ENCODE data around the gene SWT1.
"Not testable (repeated sequence)": the region's sequence is repeated elsewhere in the genome, so short reads cannot be mapped to it uniquely, and the experiment has no call there.

Gene SWT1

GRCh38 chr1:185317034-185317885 lies 160.3 kb downstream of the SWT1 start, which contains the start of gene IVNS1ABP:
TSS of gene IVNS1ABP (minus strand) at chr1:185317243. CDS start at chr1:185309493, 7,750 bp downstream.
- Mint-ChIP-seq H3K27me3 (no peaks in the 10 kb centered on the region), H3K36me3 (peaks cover 24% of the 10 kb centered on the region), H3K4me1 (peaks cover 55% of the 10 kb centered on the region), H3K9me3 (peaks cover 5% of the 10 kb centered on the region), H3K4me3 (peak within 1 kb of the TSS; percentile 95), H3K27ac (peak within 1 kb of the TSS; percentile 98)
- DNase-seq = peak; percentile 96
- CTCF ChIA-PET = interaction anchor here (0.8 to 4.4 kb wide), 15 partner anchors 20 to 364 kb away, joined by 3 to 28 read pairs (median 4); no protein-coding TSS in a partner anchor

GRCh38 chr1:185317886-185318310 lies 160.9 kb downstream of the SWT1 start:
- DNase-seq = peak; percentile 82
- Mint-ChIP-seq H3K9me3 (peaks cover 5% of the 10 kb centered on the region), H3K36me3 (peaks cover 22% of the 10 kb centered on the region), H3K4me1 (peaks cover 48% of the 10 kb centered on the region), H3K27ac (peak overlapping the region; percentile 98), H3K4me3 (peak overlapping the region; percentile 95), H3K27me3 (no peaks in the 10 kb centered on the region)
- CTCF ChIA-PET = interaction anchor here (0.6 to 4.4 kb wide), 12 partner anchors 19 to 363 kb away, joined by 3 to 28 read pairs (median 4); no protein-coding TSS in a partner anchor

DNA sequence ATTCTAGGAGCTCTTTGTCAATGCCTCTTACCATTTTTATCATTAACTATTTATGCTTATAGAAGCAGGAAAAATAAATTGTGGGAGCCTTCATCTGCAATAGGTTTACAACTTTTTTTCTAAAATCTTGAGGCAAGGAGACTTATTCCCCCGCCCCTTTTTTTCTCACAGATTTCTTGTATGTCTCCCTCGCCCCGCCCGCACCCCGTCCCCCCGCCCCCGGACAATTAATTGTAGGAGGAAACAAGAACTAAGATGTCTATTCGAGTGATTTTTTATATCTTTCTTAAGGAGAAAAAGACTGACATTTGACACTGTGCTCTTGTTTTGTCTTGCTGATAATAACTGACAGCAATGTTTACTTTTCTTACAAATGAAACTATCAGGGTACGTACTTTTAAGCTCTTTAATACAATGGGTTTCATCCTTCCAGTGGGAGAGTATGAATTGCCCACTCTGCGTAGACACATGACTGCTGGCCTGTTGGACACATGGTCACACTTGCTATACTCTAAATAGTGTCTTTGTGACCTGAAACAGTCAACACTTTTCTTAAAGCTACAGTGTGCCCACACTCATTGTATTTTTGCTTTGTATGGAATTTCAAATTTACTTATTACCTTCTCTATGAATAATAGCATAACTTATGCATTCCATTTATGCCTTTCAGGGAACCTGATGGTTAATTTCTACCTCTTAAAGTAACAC lies 161.6 kb downstream of the SWT1 start:
- Mint-ChIP-seq H3K9me3 (peaks cover 5% of the 10 kb centered on the region), H3K4me1 (peaks cover 42% of the 10 kb centered on the region), H3K27me3 (no peaks in the 10 kb centered on the region), H3K4me3 (peak overlapping the region; percentile 95), H3K36me3 (peaks cover 22% of the 10 kb centered on the region), H3K27ac (peak overlapping the region; percentile 98)
- no peak for DNase-seq
- CTCF ChIA-PET = interaction anchor here (0.6 to 4.4 kb wide), 9 partner anchors 15 to 362 kb away, joined by 3 to 28 read pairs (median 4); no protein-coding TSS in a partner anchor

DNA sequence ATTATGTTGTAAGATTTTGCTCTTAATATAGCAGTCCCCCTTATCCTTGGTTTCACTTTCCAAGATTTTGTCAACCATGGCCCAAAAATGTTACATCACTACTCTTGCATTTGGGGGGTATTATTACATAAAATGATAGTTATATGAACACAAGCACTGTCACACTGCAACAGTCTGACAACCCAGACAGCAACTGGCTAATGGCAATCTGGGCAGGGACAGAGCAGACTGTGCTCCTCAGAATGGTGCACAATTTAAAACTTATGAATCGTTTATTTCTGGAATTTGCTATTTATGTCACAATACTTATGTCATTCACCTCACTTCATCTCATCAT lies 162.1 kb downstream of the SWT1 start:
- peaks cover 36% of the 10 kb centered on the region for H3K4me1 Mint-ChIP-seq
- H3K27me3 Mint-ChIP-seq = no peaks in the 10 kb centered on the region
- H3K27ac Mint-ChIP-seq = peak overlapping the region; percentile 30
- peaks cover 5% of the 10 kb centered on the region for H3K9me3 Mint-ChIP-seq
- H3K36me3 Mint-ChIP-seq = peaks cover 21% of the 10 kb centered on the region
- DNase-seq = no peak
- CTCF ChIA-PET = interaction anchor here (1.6 to 4.4 kb wide), 2 partner anchors 120 to 241 kb away, joined by 4 to 28 read pairs; no protein-coding TSS in a partner anchor
- no peak overlapping the region for H3K4me3 Mint-ChIP-seq

- H3K27me3 Mint-ChIP-seq, DNase-seq, H3K4me3 Mint-ChIP-seq, H3K27ac Mint-ChIP-seq, CTCF ChIA-PET, H3K9me3 Mint-ChIP-seq: not testable (repeated sequence)
- Mint-ChIP-seq H3K36me3 (peaks cover 13% of the 10 kb centered on the region), H3K4me1 (peaks cover 19% of the 10 kb centered on the region)
These were observed 164.1 kb downstream of the SWT1 start for GRCh38 chr1:185321104-185321503.

DNA sequence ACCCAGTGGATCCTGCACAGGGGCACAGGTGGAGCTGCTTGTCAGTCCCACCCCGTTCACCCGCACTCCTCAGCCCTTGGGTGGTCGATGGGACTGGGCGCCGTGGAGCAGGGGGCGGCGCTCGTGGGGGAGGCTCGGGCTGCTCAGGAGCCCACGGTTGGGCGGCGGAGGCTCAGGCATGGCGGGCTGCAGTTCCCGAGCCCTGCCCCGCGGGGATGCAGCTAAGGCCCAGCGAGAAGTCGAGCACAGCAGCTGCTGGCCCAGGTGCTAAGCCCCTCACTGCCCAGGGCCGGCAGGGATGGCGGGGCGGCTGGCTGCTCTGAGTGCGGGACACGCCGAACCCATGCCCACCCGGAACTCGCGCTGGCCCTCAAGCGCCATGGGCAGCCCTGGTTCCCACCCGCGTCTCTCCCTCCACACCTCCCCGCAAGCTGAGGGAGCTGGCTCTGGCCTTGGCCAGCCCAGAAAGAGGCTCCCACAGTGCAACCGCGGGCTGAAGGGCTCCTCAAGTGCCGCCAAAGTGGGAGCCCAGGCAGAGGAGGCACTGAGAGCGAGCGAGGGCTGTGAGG lies 164.8 kb downstream of the SWT1 start:
- H3K27me3 Mint-ChIP-seq, H3K9me3 Mint-ChIP-seq, H3K27ac Mint-ChIP-seq, H3K4me3 Mint-ChIP-seq, CTCF ChIA-PET, DNase-seq: not testable (repeated sequence)
- Mint-ChIP-seq H3K36me3 (peaks cover 13% of the 10 kb centered on the region), H3K4me1 (peaks cover 19% of the 10 kb centered on the region)

GRCh38 chr1:185322636-185323035 lies 165.7 kb downstream of the SWT1 start:
- H3K27ac Mint-ChIP-seq = no peak overlapping the region
- H3K4me3 Mint-ChIP-seq = no peak overlapping the region
- H3K4me1 Mint-ChIP-seq = peaks cover 16% of the 10 kb centered on the region
- peaks cover 13% of the 10 kb centered on the region for H3K36me3 Mint-ChIP-seq
- peaks cover 5% of the 10 kb centered on the region for H3K9me3 Mint-ChIP-seq
- DNase-seq = no peak
- CTCF ChIA-PET = no interaction called here
- H3K27me3 Mint-ChIP-seq = no peaks in the 10 kb centered on the region

DNA sequence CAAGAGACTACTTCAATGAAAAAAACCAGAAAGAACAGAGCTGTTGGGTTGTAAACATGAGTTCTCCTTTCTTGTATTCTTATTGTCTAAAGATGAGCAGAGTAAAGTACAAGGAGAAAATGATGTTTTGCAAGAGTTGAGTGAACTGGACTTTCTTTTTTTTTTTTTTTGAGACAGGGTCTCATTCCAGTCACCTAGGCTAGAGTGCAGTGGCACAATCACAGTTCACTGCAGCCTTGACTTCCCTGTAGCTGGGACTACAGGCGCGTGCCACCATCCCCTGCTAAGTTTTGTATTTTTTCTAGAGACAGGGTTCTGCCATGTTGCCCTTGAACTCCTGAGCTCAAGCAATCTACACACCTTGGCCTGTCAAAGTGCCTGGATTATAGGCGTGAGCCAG lies 167.2 kb downstream of the SWT1 start:
- no peak for DNase-seq
- no peak overlapping the region for H3K4me3 Mint-ChIP-seq
- CTCF ChIA-PET = no interaction called here
- no peaks in the 10 kb centered on the region for H3K27me3 Mint-ChIP-seq
- peaks cover 2% of the 10 kb centered on the region for H3K4me1 Mint-ChIP-seq
- H3K9me3 Mint-ChIP-seq = peaks cover 5% of the 10 kb centered on the region
- H3K36me3 Mint-ChIP-seq = peaks cover 14% of the 10 kb centered on the region
- no peak overlapping the region for H3K27ac Mint-ChIP-seq

DNA sequence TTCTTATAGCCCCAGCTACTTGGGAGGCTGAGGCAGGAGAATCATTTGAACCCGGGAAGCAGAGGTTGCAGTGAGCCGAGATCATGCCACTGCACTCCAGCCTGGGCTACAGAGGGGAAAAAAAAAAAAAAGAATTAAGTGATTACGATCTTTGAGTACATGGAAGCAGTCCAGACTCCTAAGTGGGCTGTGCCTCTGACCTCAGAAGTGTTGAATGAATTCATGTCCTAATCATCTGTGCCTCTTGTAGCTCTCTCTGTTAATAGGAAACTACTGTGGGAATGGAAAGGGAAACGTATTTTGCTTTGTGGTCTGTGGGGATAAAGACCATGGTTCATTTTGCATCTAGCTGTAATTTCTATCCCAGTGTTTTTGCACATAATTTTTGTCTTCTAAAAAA lies 168.4 kb downstream of the SWT1 start:
- no peak for DNase-seq
- no peaks in the 10 kb centered on the region for H3K27me3 Mint-ChIP-seq
- peaks cover 12% of the 10 kb centered on the region for H3K36me3 Mint-ChIP-seq
- H3K4me1 Mint-ChIP-seq = no peaks in the 10 kb centered on the region
- H3K4me3 Mint-ChIP-seq = no peak overlapping the region
- H3K9me3 Mint-ChIP-seq = peaks cover 5% of the 10 kb centered on the region
- CTCF ChIA-PET = no interaction called here
- no peak overlapping the region for H3K27ac Mint-ChIP-seq

- no peak for DNase-seq
- CTCF ChIA-PET = no interaction called here
- H3K27me3 Mint-ChIP-seq = no peaks in the 10 kb centered on the region
- no peak overlapping the region for H3K27ac Mint-ChIP-seq
- H3K4me3 Mint-ChIP-seq = no peak overlapping the region
- no peaks in the 10 kb centered on the region for H3K4me1 Mint-ChIP-seq
- peaks cover 3% of the 10 kb centered on the region for H3K36me3 Mint-ChIP-seq
- no peaks in the 10 kb centered on the region for H3K9me3 Mint-ChIP-seq
These were observed 171.3 kb downstream of the SWT1 start for GRCh38 chr1:185328255-185328654.

DNA sequence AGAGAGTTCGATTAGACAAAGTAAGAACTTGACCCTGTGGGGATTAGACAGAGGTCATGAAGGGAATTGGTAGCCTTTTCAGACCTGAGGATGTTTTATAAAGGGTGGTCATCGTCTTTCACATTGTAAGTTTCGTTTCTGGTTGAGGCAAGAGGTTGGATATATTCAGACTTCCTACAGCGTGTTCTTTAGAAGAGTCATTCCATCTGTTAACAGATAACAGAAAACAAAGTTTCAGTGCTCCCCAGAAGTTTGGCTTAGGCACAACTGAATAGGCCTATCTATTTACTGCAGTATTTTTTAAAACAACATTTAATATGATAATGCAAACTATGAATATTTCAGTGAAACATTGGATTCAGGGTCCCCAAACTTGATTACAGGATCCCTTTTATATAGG lies 177.2 kb downstream of the SWT1 start:
- H3K27ac Mint-ChIP-seq = no peak overlapping the region
- H3K4me1 Mint-ChIP-seq = peaks cover 23% of the 10 kb centered on the region
- CTCF ChIA-PET = no interaction called here

DNA sequence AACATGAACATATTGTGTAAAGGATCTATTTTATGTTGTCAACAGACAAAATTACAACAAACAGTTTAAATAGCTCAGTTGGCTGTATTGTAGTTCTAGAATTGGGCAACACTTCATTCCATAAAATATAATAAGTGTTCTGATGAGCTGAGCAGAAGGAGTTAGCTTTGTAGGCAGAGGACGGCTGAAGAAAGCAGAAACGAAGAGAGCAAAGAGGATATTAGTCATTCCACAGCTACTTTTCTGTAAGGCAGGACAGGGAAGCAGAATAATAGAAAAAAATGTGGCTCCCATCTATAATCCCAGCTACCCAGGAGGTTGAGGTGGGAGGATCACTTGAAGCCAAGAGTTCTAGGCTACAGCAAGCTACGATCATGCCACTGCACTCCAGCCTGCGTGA lies 180.3 kb downstream of the SWT1 start:
- H3K4me3 Mint-ChIP-seq = no peak overlapping the region
- DNase-seq = no peak
- H3K36me3 Mint-ChIP-seq = peaks cover 11% of the 10 kb centered on the region
- H3K27me3 Mint-ChIP-seq = no peaks in the 10 kb centered on the region
- no peak overlapping the region for H3K27ac Mint-ChIP-seq
- no peaks in the 10 kb centered on the region for H3K9me3 Mint-ChIP-seq
- H3K4me1 Mint-ChIP-seq = peaks cover 36% of the 10 kb centered on the region
- CTCF ChIA-PET = interaction anchor here (1.5 kb wide), 1 partner anchor 19 kb away, joined by 6 read pairs; the partner anchor contains the start of gene IVNS1ABP

More for the DNA sequence above, 177.2 kb downstream of the SWT1 start:
- no peak overlapping the region for H3K4me3 Mint-ChIP-seq
- H3K27me3 Mint-ChIP-seq = no peaks in the 10 kb centered on the region
- no peaks in the 10 kb centered on the region for H3K9me3 Mint-ChIP-seq
- H3K36me3 Mint-ChIP-seq = peaks cover 3% of the 10 kb centered on the region
- DNase-seq = no peak

DNA sequence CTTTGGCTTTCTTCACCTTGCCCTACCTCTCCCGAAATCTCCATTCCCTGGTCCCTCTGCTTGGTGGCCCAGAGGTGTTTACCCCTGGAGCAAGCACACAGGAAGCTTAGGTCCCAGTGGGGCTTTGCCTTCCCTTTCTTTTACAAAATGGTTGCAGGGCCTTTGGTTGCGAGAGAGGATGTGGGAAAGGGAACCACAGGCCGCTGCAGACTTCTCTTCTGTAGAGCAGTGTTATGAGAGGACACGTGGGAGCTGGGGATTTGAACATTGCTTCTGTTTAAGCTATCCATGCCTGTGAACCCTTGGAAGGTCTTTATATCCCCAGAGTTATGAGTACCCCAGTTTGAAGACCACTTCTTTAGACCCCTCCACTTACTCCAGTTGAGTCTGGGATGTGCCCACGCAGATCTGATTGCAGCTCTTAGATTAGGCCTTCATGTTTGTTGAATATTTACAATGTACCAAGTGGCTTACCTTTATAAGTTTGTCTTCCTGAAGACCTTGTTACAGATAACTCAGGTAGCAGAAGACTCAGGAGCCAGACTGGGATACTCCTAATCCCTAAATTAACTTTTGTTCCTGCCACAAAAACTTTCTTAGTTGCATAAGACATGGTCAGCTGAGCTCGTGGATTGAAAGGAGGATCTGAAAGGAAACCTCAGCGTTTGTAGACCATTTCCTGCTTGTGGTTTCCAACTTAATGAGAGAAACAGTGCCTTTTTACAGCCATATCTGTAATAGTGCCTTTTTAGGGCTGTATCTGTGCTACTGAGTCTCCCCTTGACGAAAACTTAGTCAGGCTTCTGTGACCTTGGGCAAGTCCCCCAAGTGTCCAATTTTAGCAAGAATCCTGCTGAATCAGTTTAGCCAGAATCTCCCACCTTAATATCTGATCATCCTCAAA lies 182.0 kb downstream of the SWT1 start:
- H3K27ac Mint-ChIP-seq = peak overlapping the region; percentile 83
- CTCF ChIA-PET = interaction anchor here (0.8 to 1.3 kb wide), 3 partner anchors 54 to 342 kb away, joined by 3 to 4 read pairs (median 3); no protein-coding TSS in a partner anchor

More for the DNA sequence above, 182.0 kb downstream of the SWT1 start:
- no peaks in the 10 kb centered on the region for H3K27me3 Mint-ChIP-seq
- no peak overlapping the region for H3K4me3 Mint-ChIP-seq
- H3K9me3 Mint-ChIP-seq = no peaks in the 10 kb centered on the region
- H3K4me1 Mint-ChIP-seq = peaks cover 36% of the 10 kb centered on the region
- DNase-seq = peak; percentile 77
- H3K36me3 Mint-ChIP-seq = peaks cover 11% of the 10 kb centered on the region
